Measurements from ENCODE around the gene SUMF1.
A peak's percentile ranks its signal among the peaks of the same experiment; 100 is the strongest.

SUMF1 gene

DNA sequence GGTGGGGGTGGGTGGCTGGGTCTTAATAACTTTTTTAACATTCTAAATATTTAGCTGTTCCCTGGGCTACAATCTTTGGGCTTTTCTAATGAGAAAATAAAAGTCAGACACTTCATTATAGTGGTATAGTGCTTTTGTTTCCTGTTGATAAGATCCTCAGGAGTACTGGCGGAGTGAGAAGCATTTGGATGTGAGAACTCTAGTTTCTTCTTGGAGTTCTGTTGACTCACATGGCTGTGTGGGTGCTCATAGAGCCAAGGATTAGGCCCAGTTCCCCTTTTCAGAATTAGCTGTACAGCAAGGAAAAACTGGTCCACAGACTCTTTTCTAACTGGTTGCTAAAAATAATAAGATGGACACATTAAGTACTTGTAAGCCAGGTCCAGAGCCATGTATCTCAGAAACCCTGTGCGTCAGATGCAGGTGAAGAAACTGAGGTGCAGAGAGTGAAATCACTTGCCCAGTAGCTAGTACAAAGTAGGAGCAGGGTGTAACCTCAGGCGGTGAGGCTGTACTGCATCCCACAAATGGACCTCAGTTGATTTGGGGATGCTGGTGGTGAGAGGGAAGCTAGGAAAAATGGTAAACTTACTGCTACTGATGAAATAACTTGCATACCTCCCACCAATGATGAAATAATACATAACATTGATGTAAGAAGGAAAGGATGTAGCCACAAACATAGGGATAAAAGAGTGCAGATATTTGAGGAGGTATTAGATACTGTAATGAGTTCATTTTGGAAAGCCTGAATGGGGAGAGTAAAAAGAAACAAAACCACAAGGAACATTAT is 28.4 kb upstream of the SUMF1 start:
- Histone ChIP-seq H3K36me3 (peaks cover 0 to 5% (median 0%) of the 10 kb centered on the region in 3 donors), H3K4me1 (peaks cover 0 to 53% (median 10%) of the 10 kb centered on the region in 4 donors), H3K9me3 (no peaks in the 10 kb centered on the region), H3K27ac (peak overlapping the region; percentile 93 to 96), H3K27me3 (no peaks in the 10 kb centered on the region), H3K4me3 (peak overlapping the region; percentile 80 to 93)
- DNase-seq: no peak
- TF ChIP-seq, protein P1, sequence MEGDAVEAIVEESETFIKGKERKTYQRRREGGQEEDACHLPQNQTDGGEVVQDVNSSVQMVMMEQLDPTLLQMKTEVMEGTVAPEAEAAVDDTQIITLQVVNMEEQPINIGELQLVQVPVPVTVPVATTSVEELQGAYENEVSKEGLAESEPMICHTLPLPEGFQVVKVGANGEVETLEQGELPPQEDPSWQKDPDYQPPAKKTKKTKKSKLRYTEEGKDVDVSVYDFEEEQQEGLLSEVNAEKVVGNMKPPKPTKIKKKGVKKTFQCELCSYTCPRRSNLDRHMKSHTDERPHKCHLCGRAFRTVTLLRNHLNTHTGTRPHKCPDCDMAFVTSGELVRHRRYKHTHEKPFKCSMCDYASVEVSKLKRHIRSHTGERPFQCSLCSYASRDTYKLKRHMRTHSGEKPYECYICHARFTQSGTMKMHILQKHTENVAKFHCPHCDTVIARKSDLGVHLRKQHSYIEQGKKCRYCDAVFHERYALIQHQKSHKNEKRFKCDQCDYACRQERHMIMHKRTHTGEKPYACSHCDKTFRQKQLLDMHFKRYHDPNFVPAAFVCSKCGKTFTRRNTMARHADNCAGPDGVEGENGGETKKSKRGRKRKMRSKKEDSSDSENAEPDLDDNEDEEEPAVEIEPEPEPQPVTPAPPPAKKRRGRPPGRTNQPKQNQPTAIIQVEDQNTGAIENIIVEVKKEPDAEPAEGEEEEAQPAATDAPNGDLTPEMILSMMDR (IDR thresholded peaks at IDR 0.05): no peak
- intact Hi-C loops (cut with DNase I; ENCODE audit: low total_unique reads): no loop called here

DNA sequence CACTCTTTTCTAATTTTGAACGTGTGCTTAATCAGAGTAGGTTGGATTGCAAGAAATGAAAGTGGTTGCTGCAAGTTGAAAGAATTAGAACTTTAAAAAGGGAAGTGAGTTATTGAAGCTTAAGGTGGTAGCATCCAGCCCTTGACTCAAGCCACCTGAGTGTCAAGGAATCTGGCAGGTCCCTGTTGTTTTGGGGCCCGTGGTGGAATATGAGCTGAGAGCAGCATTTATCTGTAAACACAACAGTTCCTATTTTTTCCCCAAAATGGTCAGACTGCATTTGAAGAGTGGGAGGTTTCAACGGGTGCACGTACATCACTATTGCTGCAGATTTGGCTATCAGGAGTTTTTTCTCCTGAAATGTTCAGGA is 27.8 kb upstream of the SUMF1 start:
- Histone ChIP-seq H3K27ac (peak overlapping the region; percentile 93 to 96), H3K9me3 (no peaks in the 10 kb centered on the region), H3K27me3 (no peaks in the 10 kb centered on the region), H3K4me3 (peak overlapping the region; percentile 80 to 93), H3K36me3 (no peaks in the 10 kb centered on the region), H3K4me1 (peaks cover 0 to 55% (median 10%) of the 10 kb centered on the region in 4 donors)
- DNase-seq: no peak
- TF ChIP-seq, protein P1 (IDR thresholded peaks at IDR 0.05): no peak
- intact Hi-C loops (cut with DNase I; ENCODE audit: low total_unique reads): no loop called here

DNA sequence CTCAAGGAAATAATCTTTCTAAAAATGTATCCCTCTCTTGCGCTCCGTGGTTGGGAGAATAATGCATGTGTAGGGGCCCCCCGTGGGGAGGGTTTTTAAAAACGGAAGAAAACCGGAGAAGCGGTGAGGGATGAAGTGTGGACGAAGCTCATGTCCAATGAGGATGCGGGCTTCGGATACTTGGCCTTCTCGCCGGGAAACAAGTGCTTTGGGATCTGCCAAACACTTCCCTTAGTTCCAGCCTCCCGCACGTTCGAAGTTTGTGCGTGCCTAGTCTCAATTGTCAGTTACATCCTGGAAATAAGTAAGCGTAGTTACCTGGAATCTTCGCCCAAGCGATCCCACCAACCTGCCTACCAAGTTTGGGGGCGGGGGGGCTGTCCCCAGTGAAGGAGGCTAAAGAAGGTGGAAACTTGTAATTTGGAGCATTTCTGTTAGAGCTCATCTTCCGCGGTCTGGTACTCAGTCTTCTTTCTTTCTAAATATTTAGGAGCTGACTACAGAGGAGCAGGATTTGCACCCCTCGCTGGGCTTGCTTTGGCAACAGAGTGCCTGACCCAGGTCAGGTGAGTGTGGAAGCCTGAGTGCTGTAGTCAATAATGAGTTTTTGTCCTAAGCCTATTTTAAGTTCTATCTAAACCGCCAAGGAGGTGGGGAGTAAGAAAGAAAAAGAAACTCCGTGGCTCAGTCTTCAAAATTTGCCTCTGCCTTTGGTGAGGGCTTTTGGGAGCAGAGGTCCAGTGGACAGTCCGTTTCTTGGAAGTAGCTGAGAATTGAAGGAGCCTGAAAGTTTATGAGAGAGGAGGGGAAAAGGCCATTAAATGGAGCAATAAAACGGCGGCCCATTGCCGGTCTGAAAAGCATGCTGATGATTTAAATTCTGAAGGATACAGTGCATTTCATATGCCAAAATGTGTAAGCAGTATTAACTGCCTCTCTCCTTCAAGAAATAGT is 27.1 kb upstream of the SUMF1 start:
- intact Hi-C loops (cut with DNase I; ENCODE audit: low total_unique reads): loop anchor here (2.0 kb wide), 2 partner anchors 77 to 89 kb away; no protein-coding TSS in a partner anchor
- H3K27ac ChIP-seq: peak overlapping the region; percentile 93 to 96
- no peaks in the 10 kb centered on the region for H3K9me3 ChIP-seq
- DNase-seq: peak in 1 of 2 donors; percentile 22
- H3K27me3 ChIP-seq: no peaks in the 10 kb centered on the region
- H3K4me3 ChIP-seq: peak overlapping the region; percentile 80 to 93
- TF ChIP-seq, protein P1 (IDR thresholded peaks at IDR 0.05): no peak
- no peaks in the 10 kb centered on the region for H3K36me3 ChIP-seq
- H3K4me1 ChIP-seq: peaks cover 0 to 55% (median 10%) of the 10 kb centered on the region in 4 donors

DNA sequence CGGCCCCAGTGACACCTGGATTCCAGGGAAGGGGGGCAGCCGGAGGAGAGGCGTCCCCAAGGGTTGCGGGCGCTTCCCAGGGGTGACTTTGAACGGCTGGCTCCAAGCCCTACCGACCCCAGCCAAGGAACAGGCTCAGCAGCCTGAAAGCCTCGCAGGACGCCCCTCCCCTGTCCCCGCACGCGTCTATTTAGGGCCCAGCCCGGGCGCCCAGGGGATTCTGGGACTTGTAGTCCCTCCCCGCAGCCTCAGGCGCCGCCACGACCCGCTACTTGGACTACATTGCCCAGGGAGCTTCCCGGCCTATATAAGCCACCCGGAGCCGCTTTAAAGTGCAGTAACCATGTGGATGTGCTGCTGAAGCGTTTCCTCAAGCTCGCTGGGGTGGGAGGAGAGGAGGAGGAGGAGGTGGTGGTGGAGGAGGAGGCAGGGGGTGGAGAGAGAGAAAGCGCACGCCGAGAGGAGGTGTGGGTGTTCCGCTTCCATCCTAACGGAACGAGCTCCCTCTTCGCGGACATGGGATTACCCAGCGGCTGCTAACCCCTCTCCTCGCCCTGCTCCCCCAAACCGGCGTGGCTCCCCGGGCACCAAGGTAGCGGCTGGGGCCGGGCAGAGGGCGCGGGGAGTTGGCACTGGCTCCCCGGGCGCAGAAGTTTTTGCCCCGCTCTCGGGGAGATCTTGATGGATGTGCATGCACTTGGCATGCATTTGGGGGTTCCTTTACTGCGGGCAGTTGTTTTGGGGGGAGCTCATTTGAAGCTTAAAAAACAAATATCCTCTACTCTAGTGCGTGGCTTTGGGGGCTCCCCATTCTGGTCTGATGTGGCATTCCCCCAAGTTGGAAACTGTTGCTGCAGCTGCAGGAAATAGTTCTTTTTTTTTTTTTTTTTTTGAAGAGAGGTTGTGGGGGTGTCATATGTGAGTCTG is 26.2 kb upstream of the SUMF1 start, which contains the start of gene ITPR1:
ITPR1 (plus strand) TSS at position 335 of the 927 bp plus-strand sequence. CDS start 23,144 bp downstream, outside the sequence.
- H3K4me3 ChIP-seq: peak within 1 kb of the TSS; percentile 80 to 93
- peak; percentile 99 to 100 for DNase-seq
- TF ChIP-seq, protein P1 (IDR thresholded peaks at IDR 0.05): no peak
- H3K4me1 ChIP-seq: peaks cover 0 to 48% (median 10%) of the 10 kb centered on the region in 4 donors
- H3K36me3 ChIP-seq: no peaks in the 10 kb centered on the region
- no peaks in the 10 kb centered on the region for H3K27me3 ChIP-seq
- intact Hi-C loops (cut with DNase I; ENCODE audit: low total_unique reads): loop anchor here (2.0 kb wide), 2 partner anchors 76 to 90 kb away; no protein-coding TSS in a partner anchor
- peak within 1 kb of the TSS; percentile 93 to 96 for H3K27ac ChIP-seq
- no peaks in the 10 kb centered on the region for H3K9me3 ChIP-seq
